ENCODE data around the gene MSANTD1. TPM values are rescaled to one million over a fixed set of nuclear protein-coding genes. Genes with fewer than 3 reads are reported as not detected.

The MSANTD1 gene
- total RNA-seq, 4 donors from 2014 or later: 0.68 to 1.3 (median 0.80) TPM; not detected in 1

- intact Hi-C loops (cut with DNase I; ENCODE audit: low total_unique reads) (no loop called here), in situ Hi-C loops (cut with MboI; ENCODE audit: low pct_ligation_motif_present in 1 of 4, low pct_unique_long_range_greater_than_20kb in 1 of 4, low sequenced_read_pairs in 3 of 4) (no loop called here)
- WGBS, 2 donors (ENCODE audit: low coverage in 1 of 2): 66 to 84% methylated on average over 9 to 32 of the region's 32 CpGs
These were observed 37.6 kb downstream of the MSANTD1 start for GRCh38 chr4:3286335-3287175.

GRCh38 chr4:3287271-3287971, 38.5 kb downstream of the MSANTD1 start:
- H3K4me1 ChIP-seq: peaks cover 0 to 13% (median 10%) of the 10 kb centered on the region in 4 donors
- TF ChIP-seq POLR2AphosphoS5 (IDR thresholded peaks at IDR 0.05) (no peak), EP300 (IDR thresholded peaks at IDR 0.05; ENCODE audit: low read depth) (no peak), POLR2A (IDR thresholded peaks at IDR 0.05) (no peak), CTCF (IDR thresholded peaks at IDR 0.05) (no peak)
- intact Hi-C loops (cut with DNase I; ENCODE audit: low total_unique reads): no loop called here
- no peak overlapping the region for H3K4me3 ChIP-seq
- 56 to 66% methylated on average over 10 to 14 of the region's 14 CpGs for WGBS, 2 donors (ENCODE audit: low coverage in 1 of 2)
- no peaks in the 10 kb centered on the region for H3K9me3 ChIP-seq
- no peak for DNase-seq
- in situ Hi-C loops (cut with MboI; ENCODE audit: low pct_ligation_motif_present in 1 of 4, low pct_unique_long_range_greater_than_20kb in 1 of 4, low sequenced_read_pairs in 3 of 4): no loop called here
- no peak overlapping the region for H3K27ac ChIP-seq
- H3K27me3 ChIP-seq: peaks cover 46% of the 10 kb centered on the region
- H3K36me3 ChIP-seq: no peaks in the 10 kb centered on the region

More at GRCh38 chr4:3286335-3287175, 37.6 kb downstream of the MSANTD1 start:
- no peak overlapping the region for H3K4me3 ChIP-seq
- H3K27ac ChIP-seq: no peak overlapping the region
- peaks cover 0 to 11% (median 8%) of the 10 kb centered on the region in 4 donors for H3K4me1 ChIP-seq
- DNase-seq: no peak
- H3K9me3 ChIP-seq: no peaks in the 10 kb centered on the region
- H3K27me3 ChIP-seq: peaks cover 46% of the 10 kb centered on the region
- no peaks in the 10 kb centered on the region for H3K36me3 ChIP-seq
- no peak for TF ChIP-seq POLR2AphosphoS5 (IDR thresholded peaks at IDR 0.05)
- no peak for TF ChIP-seq EP300 (IDR thresholded peaks at IDR 0.05; ENCODE audit: low read depth)
- TF ChIP-seq CTCF (IDR thresholded peaks at IDR 0.05): no peak
- no peak for TF ChIP-seq POLR2A (IDR thresholded peaks at IDR 0.05)

GRCh38 chr4:3287972-3288570, 39.1 kb downstream of the MSANTD1 start:
- Histone ChIP-seq H3K36me3 (no peaks in the 10 kb centered on the region), H3K4me3 (no peak overlapping the region), H3K27me3 (peaks cover 46% of the 10 kb centered on the region), H3K9me3 (no peaks in the 10 kb centered on the region), H3K4me1 (peaks cover 0 to 13% (median 10%) of the 10 kb centered on the region in 4 donors), H3K27ac (no peak overlapping the region)
- no peak for TF ChIP-seq CTCF (IDR thresholded peaks at IDR 0.05)
- no peak for TF ChIP-seq POLR2A (IDR thresholded peaks at IDR 0.05)
- no peak for TF ChIP-seq EP300 (IDR thresholded peaks at IDR 0.05; ENCODE audit: low read depth)
- WGBS, 2 donors (ENCODE audit: low coverage in 1 of 2): 85 to 95% methylated on average over 4 to 23 of the region's 24 CpGs
- DNase-seq: no peak
- in situ Hi-C loops (cut with MboI; ENCODE audit: low pct_ligation_motif_present in 1 of 4, low pct_unique_long_range_greater_than_20kb in 1 of 4, low sequenced_read_pairs in 3 of 4): no loop called here
- intact Hi-C loops (cut with DNase I; ENCODE audit: low total_unique reads): no loop called here

GRCh38 chr4:3288571-3289094, 39.7 kb downstream of the MSANTD1 start:
- DNase-seq: no peak
- TF ChIP-seq EP300 (IDR thresholded peaks at IDR 0.05; ENCODE audit: low read depth): no peak
- no peak for TF ChIP-seq POLR2A (IDR thresholded peaks at IDR 0.05)
- TF ChIP-seq POLR2AphosphoS5 (IDR thresholded peaks at IDR 0.05): no peak
- TF ChIP-seq CTCF (IDR thresholded peaks at IDR 0.05): no peak
- no peak overlapping the region for H3K4me3 ChIP-seq
- in situ Hi-C loops (cut with MboI; ENCODE audit: low pct_ligation_motif_present in 1 of 4, low pct_unique_long_range_greater_than_20kb in 1 of 4, low sequenced_read_pairs in 3 of 4): no loop called here
- intact Hi-C loops (cut with DNase I; ENCODE audit: low total_unique reads): no loop called here
- no peaks in the 10 kb centered on the region for H3K9me3 ChIP-seq
- WGBS, 2 donors (ENCODE audit: low coverage in 1 of 2): 73% methylated on average over 11 of the region's 11 CpGs; no CpG with 5 or more reads in 1 of the 2 donors
- peaks cover 42% of the 10 kb centered on the region for H3K27me3 ChIP-seq
- no peak overlapping the region for H3K27ac ChIP-seq
- no peaks in the 10 kb centered on the region for H3K36me3 ChIP-seq
- H3K4me1 ChIP-seq: peaks cover 0 to 16% (median 10%) of the 10 kb centered on the region in 4 donors
